Keratinocyte (primary cell): ENCODE data around the gene RFC5. TPM values are rescaled to one million over a fixed set of nuclear protein-coding genes. Genes with fewer than 3 reads are reported as not detected.
A peak's percentile ranks its signal among the peaks of the same experiment; 100 is the strongest.

Source experiments
- DNase-seq: peaks from one replicate; pipeline ENCODE4 v3.0.0-alpha.2; 2011; ENCODE audit warnings: low read depth, missing footprints, low spot score
- FAIRE-seq: peaks from 2 replicates; lab custom pipeline; 2011; peaks lifted over from hg19 to GRCh38; lab: Jason Lieb, UNC
- H2AFZ ChIP-seq: 2 replicates; pipeline ENCODE4 v1.6.0; 2012; ENCODE audit warnings: low read length, control low read depth, inconsistent platforms; ENCODE audit not compliant: control insufficient read depth
- H3K27ac ChIP-seq: 2 replicates; pipeline ENCODE4 v1.5.1; 2011; ENCODE audit warnings: low read length; ENCODE audit not compliant: control insufficient read depth, insufficient read depth
- H3K27me3 ChIP-seq: 3 replicates; pipeline ENCODE4 v1.6.0; 2011; ENCODE audit warnings: low read length; ENCODE audit not compliant: control insufficient read depth, insufficient read depth; ENCODE audit errors: extremely low read depth
- H3K36me3 ChIP-seq, 2 experiments: 2 replicates in 1 of 2; 3 replicates in 1 of 2; pipeline ENCODE4 v1.5.1; 2011; ENCODE audit warnings: low read length in 2 of 2, mild to moderate bottlenecking in 1 of 2; ENCODE audit not compliant: control insufficient read depth in 2 of 2, insufficient read depth in 2 of 2; ENCODE audit errors: extremely low read depth in 1 of 2
- H3K4me1 ChIP-seq: 3 replicates; pipeline ENCODE4 v1.5.1; 2011; ENCODE audit warnings: low read length; ENCODE audit not compliant: control insufficient read depth, insufficient read depth; ENCODE audit errors: extremely low read depth
- H3K4me2 ChIP-seq: 3 replicates; pipeline ENCODE4 v1.6.0; 2011; ENCODE audit warnings: low read depth, low read length; ENCODE audit not compliant: control insufficient read depth, insufficient read depth; ENCODE audit errors: extremely low read depth
- H3K4me3 ChIP-seq, 3 experiments: fragments of 200-600 bp in 1 of 3; sonication (generic) in 1 of 3; 2 replicates in 2 of 3; 3 replicates in 1 of 3; pipeline ENCODE4 v1.5.1; 2011 to 2016; ENCODE audit warnings: low read length in 3 of 3, mild to moderate bottlenecking in 3 of 3, control low read depth in 2 of 3, inconsistent platforms in 1 of 3, low read depth in 1 of 3, mixed read lengths in 1 of 3, mixed run types in 1 of 3, moderate library complexity in 1 of 3; ENCODE audit not compliant: control insufficient read depth in 2 of 3, insufficient read depth in 2 of 3; ENCODE audit errors: extremely low read depth in 1 of 3
- H3K79me2 ChIP-seq: 2 replicates; pipeline ENCODE4 v1.6.0; 2012; ENCODE audit warnings: low read length; ENCODE audit not compliant: control insufficient read depth, insufficient read depth
- H3K9ac ChIP-seq: 3 replicates; pipeline ENCODE4 v1.6.0; 2011; ENCODE audit warnings: low read length; ENCODE audit not compliant: control insufficient read depth, insufficient read depth; ENCODE audit errors: extremely low read depth
- H3K9me1 ChIP-seq: 3 replicates; pipeline ENCODE4 v1.6.0; 2011; ENCODE audit warnings: low read length; ENCODE audit not compliant: control insufficient read depth, insufficient read depth; ENCODE audit errors: extremely low read depth
- H3K9me3 ChIP-seq: 2 replicates; pipeline ENCODE4 v1.5.1; 2012; ENCODE audit warnings: low read depth, low read length; ENCODE audit not compliant: control insufficient read depth
- H4K20me1 ChIP-seq: 3 replicates; pipeline ENCODE4 v1.6.0; 2011; ENCODE audit warnings: low read length; ENCODE audit not compliant: control insufficient read depth, insufficient read depth; ENCODE audit errors: extremely low read depth
- EZH2 ChIP-seq: IDR thresholded peaks from one replicate; pipeline ENCODE4 v1.6.1; 2012; ENCODE audit warnings: inconsistent platforms, mild to moderate bottlenecking, low read length, moderate library complexity
- dilution Hi-C: fragments of 300-500 bp; cut with MboI; formaldehyde crosslinking; loops from one replicate; pipeline ENCODE4 v1.7.0; 2020; ENCODE audit warnings: low sequenced_read_pairs; ENCODE audit not compliant: extremely low pct_ligation_motif_present
- polyA plus RNA-seq, 5 experiments: library from polyadenylated mRNA; depleted of rRNA in 3 of 5; stranded (reverse) in 3 of 5; stranded (forward) in 1 of 5; unstranded in 1 of 5; fragments of >200 nt; gene quantifications; 1 replicate in 1 of 5; 2 replicates in 3 of 5; 3 replicates in 1 of 5; pipeline versions ENCODE4 v1.2.1 to v1.2.3, GENCODE V29; 2011 to 2012; ENCODE audit warnings: missing spikeins in 2 of 5, low read depth in 1 of 5, low replicate concordance in 1 of 5
- TF ChIP-seq, protein P1 (sequence below), 3 experiments: IDR thresholded peaks in 1 of 3; conservative IDR thresholded peaks in 1 of 3; optimal IDR thresholded peaks in 1 of 3; 2 replicates in 2 of 3; 3 replicates in 1 of 3; pipeline versions ENCODE3 to v1.5.1; 2011; ENCODE audit warnings: low read length in 3 of 3, mild to moderate bottlenecking in 3 of 3, moderate library complexity in 2 of 3, control low read depth in 1 of 3, inconsistent platforms in 1 of 3; ENCODE audit not compliant: insufficient read depth in 2 of 3; ENCODE audit errors: extremely low read depth in 1 of 3

The RFC5 gene
- polyA plus RNA-seq, 1 donor (not counting 4 experiments of a cell fraction or from before 2014, with no cell fraction given), result 24.0 TPM

DNA sequence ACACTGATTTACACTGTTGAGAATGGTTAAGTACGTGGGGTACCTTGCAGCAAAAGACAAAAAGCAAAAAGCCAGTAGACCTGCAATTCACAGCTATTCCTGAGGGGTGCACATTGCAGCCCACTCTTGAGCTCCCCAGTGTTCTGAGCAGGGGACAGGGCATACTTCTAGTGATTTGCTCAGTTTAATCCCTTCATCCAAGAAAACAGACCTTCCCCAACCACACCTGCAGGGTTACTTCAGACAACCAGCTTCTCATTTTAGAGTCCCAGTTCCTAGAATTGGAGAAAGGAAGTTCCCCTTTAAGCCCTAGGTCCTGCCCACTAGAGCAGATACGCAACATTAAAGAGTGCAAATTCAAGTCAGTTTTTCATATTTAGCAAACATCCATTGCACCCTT is 48.1 kb downstream of the RFC5 start:
- Histone ChIP-seq H3K79me2 (peaks cover 10% of the 10 kb centered on the region), H3K4me3 (no peak overlapping the region), H3K36me3 (peaks cover 0 to 3% of the 10 kb centered on the region in 2 experiments), H3K9me1 (no peaks in the 10 kb centered on the region), H3K4me2 (no peak overlapping the region), H3K27ac (no peak overlapping the region), H3K9me3 (no peaks in the 10 kb centered on the region), H3K9ac (no peak overlapping the region), H3K4me1 (peaks cover 11% of the 10 kb centered on the region), H2AFZ (no peak overlapping the region), H4K20me1 (no peaks in the 10 kb centered on the region), H3K27me3 (no peaks in the 10 kb centered on the region)
- no peak for DNase-seq
- TF ChIP-seq, protein P1, sequence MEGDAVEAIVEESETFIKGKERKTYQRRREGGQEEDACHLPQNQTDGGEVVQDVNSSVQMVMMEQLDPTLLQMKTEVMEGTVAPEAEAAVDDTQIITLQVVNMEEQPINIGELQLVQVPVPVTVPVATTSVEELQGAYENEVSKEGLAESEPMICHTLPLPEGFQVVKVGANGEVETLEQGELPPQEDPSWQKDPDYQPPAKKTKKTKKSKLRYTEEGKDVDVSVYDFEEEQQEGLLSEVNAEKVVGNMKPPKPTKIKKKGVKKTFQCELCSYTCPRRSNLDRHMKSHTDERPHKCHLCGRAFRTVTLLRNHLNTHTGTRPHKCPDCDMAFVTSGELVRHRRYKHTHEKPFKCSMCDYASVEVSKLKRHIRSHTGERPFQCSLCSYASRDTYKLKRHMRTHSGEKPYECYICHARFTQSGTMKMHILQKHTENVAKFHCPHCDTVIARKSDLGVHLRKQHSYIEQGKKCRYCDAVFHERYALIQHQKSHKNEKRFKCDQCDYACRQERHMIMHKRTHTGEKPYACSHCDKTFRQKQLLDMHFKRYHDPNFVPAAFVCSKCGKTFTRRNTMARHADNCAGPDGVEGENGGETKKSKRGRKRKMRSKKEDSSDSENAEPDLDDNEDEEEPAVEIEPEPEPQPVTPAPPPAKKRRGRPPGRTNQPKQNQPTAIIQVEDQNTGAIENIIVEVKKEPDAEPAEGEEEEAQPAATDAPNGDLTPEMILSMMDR (optimal IDR thresholded peaks at IDR 0.05 in 1 of 3, IDR thresholded peaks at IDR 0.05 in 1 of 3, conservative IDR thresholded peaks at IDR 0.05 in 1 of 3; ENCODE audit: extremely low read depth in 1 of 3, insufficient read depth in 2 of 3, low read length in 3 of 3), result peak in 1 of 3 experiments; percentile 13
- TF ChIP-seq EZH2, result no peak
- FAIRE-seq, result no peak
- dilution Hi-C loops, result no loop called here

DNA sequence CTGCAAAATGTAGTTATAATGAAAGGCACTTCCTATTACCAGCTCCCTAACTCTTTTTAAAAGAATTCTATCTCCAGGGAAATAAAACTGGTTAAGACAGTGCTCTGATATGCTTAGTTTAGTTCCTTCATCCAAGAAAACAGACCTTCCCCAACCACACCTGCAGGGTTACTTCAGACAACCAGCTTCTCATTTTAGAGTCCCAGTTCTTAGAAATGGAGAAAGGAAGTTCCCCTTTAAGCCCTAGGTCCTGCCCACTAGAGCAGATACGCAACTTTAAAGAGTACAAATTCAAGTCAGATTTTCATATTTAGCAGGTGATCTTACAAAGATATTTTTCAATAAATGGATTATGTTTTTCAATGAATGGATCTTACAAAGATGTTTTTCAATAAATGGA is 48.9 kb downstream of the RFC5 start:
- Histone ChIP-seq H3K9me3 (no peaks in the 10 kb centered on the region), H4K20me1 (no peaks in the 10 kb centered on the region), H3K4me3 (no peak overlapping the region), H3K9ac (no peak overlapping the region), H3K36me3 (peaks cover 0 to 3% of the 10 kb centered on the region in 2 experiments), H3K79me2 (peaks cover 5% of the 10 kb centered on the region), H2AFZ (no peak overlapping the region), H3K9me1 (no peaks in the 10 kb centered on the region), H3K4me2 (no peak overlapping the region), H3K4me1 (peaks cover 9% of the 10 kb centered on the region), H3K27ac (no peak overlapping the region), H3K27me3 (no peaks in the 10 kb centered on the region)
- no peak for DNase-seq
- FAIRE-seq, result no peak
- TF ChIP-seq EZH2, result no peak
- TF ChIP-seq, protein P1 (optimal IDR thresholded peaks at IDR 0.05 in 1 of 3, IDR thresholded peaks at IDR 0.05 in 1 of 3, conservative IDR thresholded peaks at IDR 0.05 in 1 of 3; ENCODE audit: extremely low read depth in 1 of 3, insufficient read depth in 2 of 3, low read length in 3 of 3), result no peak
- dilution Hi-C loops, result no loop called here
